NCI-H524 (cell line): Measurements from ENCODE around the gene TLN1.
A peak's percentile ranks its signal among the peaks of the same experiment; 100 is the strongest.

Experiments
- DNase-seq, 2 experiments: peaks; one replicate each; lab custom pipeline; 2025; lab: John Stamatoyannopoulos, UW

The TLN1 gene

DNA sequence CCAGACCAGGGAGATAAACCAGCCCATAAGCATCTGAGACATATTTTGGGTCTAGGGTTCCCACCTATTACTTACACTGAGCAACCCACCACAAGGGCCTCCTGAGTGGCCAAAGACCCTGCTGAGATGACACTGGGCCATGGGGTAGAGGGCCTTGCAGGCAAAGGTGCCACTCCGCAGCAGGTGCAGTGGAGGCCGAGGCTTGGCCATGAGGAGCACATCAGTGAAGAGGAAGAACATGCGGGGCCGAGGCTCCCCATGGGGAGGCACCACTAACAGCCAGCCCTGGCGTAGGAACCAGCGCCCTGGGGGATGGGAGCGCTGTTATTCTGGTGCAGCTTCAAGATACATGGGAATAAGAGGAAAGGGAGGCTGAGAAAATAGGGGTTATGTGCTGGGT is 69.6 kb downstream of the TLN1 start:
- DNase-seq, result no peak

- DNase-seq, result no peak
Measured at GRCh38 chr9:35661756-35662350, 70.1 kb downstream of the TLN1 start.

- peak in 1 of 2 experiments; percentile 8 for DNase-seq
Measured at GRCh38 chr9:35660966-35661415, 71.0 kb downstream of the TLN1 start.

- no peak for DNase-seq
Measured at GRCh38 chr9:35659340-35659739, 72.7 kb downstream of the TLN1 start.

DNA sequence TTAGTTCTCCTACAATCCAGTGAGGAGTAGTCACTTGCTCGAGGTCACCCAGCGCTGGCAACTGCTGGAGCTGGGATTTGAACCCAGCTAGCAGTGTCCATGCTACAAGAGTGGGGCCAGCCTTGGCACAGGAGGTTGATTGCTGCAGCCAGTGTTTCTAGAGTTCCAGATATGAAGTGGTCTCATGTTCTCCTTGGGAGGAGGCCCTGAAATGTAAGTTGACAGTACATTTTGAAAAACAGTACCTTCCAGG is 73.1 kb downstream of the TLN1 start:
- peak in 1 of 2 experiments; percentile 28 for DNase-seq

DNA sequence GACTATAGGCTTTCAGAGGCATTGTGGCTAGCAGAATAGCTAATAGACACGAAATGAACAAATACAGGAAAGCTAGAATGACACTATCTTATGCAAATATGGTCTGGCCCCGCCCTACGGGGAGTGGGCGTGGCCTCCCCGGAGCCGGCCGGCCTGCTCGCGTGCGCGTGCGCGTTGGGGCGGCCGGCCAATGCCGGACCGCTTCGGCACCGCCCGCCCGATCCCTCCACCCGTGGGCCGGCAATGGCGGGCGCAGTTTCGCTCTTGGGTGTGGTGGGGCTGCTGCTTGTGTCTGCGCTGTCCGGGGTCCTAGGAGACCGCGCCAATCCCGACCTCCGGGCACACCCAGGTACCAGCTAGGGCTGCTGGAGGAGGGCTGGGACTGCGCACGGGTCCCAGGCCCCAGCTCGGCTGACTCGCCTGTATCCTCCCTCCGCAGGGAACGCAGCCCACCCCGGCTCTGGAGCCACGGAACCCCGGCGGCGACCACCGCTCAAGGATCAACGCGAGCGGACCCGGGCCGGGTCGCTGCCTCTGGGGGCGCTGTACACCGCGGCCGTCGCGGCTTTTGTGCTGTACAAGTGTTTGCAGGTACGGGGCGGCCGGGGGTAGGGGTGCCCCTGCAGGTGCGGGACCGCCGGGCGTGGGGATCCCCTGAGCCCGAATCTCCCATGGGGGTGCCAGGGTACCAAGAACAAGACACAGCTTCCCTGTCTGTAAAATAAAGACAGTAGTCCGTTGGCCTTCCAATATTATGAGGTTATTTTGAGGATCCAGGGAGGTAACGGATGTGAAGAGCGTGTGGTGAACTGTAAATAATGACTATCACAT is 73.6 kb downstream of the TLN1 start, which contains the start of gene CCDC107:
Gene CCDC107 (plus strand): TSS at position 156 of the 831 bp plus-strand sequence. CDS start 88 bp downstream, at position 244.
- DNase-seq, result peak; percentile 76 to 85

- peak; percentile 96 to 99 for DNase-seq
Measured at GRCh38 chr9:35657546-35658136, 74.4 kb downstream of the TLN1 start, which contains the start of gene RMRP. Gene RMRP, minus strand, starts transcription at chr9:35658019.

DNA sequence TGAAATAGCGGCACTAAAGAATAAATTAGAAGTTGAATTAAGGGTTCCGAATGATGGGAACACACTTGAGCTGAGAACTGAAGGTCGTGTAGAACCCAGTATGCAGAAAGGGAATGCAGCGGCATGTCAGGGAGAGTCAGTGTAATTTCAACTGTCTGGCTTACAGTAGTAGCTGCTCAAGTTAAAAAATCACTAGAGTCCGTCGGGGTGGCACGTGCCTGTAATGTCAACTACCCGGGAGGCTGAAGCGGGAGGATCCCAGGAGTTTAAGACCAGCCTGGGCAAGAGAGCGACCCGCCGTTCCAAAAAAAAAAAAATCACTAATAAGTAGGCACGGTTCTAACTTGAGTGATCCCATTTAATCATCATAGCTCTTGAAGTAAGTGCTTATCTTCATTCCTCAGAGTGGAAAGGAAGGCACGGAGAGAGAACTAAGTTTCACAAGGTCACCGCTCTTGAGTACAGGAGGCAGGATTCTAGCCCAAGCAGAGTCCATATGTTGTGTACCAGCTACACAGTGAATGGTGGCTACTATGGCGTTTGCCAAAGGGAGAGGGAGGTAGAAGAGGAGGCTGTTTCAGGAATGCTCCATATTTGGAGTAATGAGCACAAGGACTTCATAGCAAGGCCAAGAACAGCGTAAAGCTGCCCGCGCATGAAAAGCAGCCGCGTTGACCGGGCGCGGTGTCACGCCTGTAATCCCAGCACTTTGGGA is 75.0 kb downstream of the TLN1 start:
- peak; percentile 64 to 72 for DNase-seq

DNA sequence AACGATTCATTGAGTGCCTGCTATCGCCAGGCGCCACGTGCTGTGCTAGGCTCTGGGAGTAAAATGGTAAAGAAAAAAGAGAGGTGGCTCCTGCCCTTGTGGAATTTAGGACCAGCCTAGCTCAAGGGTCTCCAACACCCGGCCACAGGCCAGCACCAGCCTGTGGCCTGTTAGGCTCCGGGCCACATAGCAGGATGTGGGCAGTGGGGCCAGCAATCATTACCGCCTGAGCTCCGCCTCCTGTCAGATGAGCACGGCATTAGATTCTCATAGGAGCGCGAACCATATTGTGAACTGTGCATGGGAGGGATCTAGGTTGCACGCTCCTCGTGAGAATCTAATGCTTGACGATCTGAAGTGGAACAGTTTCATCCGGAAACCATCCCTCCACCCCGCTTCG is 75.6 kb downstream of the TLN1 start:
- DNase-seq, result no peak

DNA sequence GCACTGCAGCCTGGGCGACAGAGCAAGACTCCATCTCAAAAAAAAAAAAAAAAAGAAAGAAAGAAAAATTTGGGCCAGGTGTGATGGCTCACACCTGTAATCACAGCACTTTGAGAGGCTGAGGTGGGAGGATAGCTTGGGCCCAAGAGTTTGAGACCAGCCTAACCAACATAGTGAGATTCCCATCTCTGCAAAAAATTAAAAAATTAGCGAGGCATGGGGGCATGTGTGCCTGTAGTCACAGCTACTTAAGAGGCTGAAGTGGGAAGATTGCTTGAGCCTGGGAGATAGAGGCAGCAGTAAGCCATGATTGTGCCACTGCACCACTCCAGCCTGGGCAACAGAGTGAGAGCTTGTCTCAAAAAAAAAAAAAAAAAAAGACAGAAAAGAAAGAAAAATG is 78.4 kb downstream of the TLN1 start:
- no peak for DNase-seq

- DNase-seq, result no peak
Measured at GRCh38 chr9:35652829-35653209, 79.2 kb downstream of the TLN1 start.

DNA sequence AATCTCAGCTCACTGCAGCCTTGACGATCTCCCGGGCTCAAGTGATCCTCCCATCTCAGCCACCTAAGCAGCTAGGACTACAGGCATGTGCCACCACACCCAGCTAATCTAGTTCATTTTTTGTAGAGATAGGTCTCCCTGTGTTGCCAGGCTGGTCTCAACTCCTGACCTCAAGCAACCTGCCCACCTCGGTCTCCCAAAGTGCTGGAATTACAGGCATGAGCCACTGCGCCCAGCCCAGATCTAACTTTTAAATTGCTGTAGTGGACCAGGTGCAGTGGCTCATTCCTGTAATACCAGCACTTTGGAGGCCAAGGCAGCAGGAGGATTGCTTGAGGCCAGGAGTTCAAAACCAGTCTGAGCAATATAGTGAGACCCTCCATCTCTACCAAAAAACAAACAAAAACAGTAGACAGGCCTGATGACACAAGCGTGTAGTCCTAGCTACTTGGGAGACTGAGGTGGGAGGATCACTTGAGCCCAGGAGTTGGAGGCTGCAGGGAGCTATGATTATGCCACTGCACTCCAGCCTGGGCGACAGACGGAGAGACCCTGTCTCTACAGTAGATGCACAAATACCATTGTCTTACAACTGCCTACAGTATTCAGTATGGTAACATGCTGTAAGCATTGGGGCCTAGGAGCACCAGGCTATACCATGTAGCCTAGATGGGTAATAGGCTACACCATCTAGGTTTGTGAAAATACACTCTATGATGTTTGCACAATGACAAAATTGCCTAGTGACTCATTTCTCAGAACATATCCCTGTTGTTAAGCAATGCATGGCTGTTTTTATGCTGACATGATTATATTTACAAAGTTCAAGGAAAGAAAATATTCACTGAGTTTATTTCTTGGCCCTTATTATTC is 79.8 kb downstream of the TLN1 start:
- DNase-seq, result no peak

GRCh38 chr9:35650341-35651158 is 81.4 kb downstream of the TLN1 start, which contains the start of gene SIT1:
Gene SIT1, minus strand, starts transcription at chr9:35650931. Its CDS starts 78 bp downstream, at chr9:35650853.
- no peak for DNase-seq

DNA sequence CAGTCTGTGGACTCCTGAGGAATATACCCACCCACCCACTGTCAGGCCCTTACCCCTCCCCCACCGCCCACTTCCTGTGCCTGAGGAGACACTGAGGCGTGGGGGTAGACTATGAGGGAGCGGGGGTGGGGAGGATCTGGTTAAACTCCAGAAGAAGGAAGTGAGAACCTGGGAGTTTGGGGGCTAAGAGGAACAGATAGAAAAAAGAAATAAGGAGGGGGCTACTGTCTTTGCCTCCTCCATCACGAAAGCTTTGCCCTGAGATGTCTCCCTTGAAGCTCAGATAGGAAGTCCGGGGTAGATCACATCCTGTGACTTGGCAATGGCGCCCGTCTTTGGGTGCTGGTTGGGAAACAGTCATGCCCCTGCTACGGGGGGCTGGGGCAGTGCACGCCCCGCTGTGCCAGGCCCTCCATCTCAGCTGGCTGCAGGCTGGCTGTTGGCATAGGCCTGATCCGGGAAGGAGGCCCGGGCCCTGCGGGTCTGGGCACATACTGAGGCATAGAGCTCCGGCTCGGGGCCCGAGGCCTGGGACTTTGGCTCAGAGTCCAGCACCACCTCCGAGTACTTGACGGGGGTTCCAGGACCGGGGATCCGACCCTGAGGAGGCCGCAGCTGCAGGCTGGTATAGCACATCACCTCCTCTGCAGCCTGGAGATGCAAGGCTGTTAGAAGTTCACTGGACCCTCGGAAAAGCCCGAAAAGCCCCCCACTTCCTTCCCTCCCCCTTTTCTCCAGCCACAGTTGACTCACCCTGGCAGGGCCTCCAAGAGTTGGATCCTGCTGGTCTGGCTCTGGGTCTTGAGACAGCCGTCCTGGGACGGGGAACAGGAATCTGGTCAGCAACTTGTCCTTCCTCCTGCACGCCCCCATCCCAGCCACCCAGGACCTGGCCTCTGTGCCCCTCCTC is 82.3 kb downstream of the TLN1 start:
- DNase-seq, result no peak
